ENCODE measurements around the gene AARSD1. TPM values are rescaled to one million over a fixed set of nuclear protein-coding genes. Genes with fewer than 3 reads are reported as not detected.
"Not testable (repeated sequence)": the region's sequence is repeated elsewhere in the genome, so short reads cannot be mapped to it uniquely, and the experiment has no call there.

The AARSD1 gene, protein sequence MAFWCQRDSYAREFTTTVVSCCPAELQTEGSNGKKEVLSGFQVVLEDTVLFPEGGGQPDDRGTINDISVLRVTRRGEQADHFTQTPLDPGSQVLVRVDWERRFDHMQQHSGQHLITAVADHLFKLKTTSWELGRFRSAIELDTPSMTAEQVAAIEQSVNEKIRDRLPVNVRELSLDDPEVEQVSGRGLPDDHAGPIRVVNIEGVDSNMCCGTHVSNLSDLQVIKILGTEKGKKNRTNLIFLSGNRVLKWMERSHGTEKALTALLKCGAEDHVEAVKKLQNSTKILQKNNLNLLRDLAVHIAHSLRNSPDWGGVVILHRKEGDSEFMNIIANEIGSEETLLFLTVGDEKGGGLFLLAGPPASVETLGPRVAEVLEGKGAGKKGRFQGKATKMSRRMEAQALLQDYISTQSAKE
- total RNA-seq: 10 to 100 TPM; 38.7 to 43.1 TPM

DNA sequence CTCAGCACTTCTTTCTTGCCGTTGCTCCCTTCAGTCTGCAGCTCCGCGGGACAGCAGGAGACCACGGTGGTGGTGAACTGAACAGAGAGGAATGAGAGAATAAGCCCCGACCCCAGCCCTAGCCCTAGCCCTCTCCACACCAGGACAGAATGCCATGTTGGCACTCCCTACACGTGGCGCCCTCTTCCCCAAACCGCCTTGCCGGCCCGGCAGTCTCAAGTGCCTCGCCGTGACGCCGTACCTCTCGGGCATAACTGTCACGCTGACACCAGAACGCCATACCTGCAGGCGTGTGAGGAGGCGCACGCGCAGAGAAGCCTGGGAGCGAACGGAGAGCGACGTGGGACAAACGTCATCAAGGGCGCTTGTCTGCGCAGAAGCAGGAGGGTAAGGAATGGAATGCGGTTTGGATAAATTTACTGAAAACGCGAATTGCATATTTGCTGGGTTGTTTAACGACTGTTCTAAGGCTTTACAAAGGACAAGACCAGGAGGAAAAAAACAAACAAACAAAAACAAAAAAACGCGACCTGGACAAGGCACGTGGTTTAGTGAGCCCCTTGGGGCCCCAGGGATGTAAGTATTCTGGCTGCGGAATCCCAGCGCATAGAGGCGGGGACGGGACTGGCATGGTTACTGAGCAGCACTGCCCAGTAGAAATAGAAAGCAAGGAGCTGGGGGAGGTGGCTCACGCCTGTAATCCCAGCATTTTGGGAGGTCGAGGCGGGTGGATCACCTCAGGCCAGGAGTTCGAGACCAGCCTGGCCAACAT, at the start of gene AARSD1:
TSS of gene AARSD1 (minus strand) at position 294 of the 772 bp plus-strand sequence. CDS start at position 280, 14 bp downstream.
- peak within 1 kb of the TSS; percentile 91 for H3K27ac Mint-ChIP-seq
- ChIA-PET CTCF (interaction anchor here (0.6 to 1.2 kb wide), 4 partner anchors 33 to 456 kb away, joined by 3 to 8 read pairs (median 4); partner anchors contain the start of gene RPL27), POLR2A (interaction anchor here (0.6 to 2.1 kb wide), 2 partner anchors 34 to 350 kb away, joined by 4 to 8 read pairs; partner anchors contain the start of gene RPL27)
- intact Hi-C loops (cut with micrococcal nuclease): loop anchor here (1.0 kb wide), 2 partner anchors 16 to 34 kb away; partner anchors contain the start of genes PTGES3L, RPL27 and RUNDC1
- peak within 1 kb of the TSS; percentile 97 for H3K4me3 Mint-ChIP-seq
- DNase-seq: peak; percentile 96
- peaks cover 22% of the 10 kb centered on the region for H3K36me3 Mint-ChIP-seq
- H3K27me3 Mint-ChIP-seq: no peaks in the 10 kb centered on the region
- H3K4me1 Mint-ChIP-seq (ENCODE audit: low read depth): peaks cover 16% of the 10 kb centered on the region
- H3K9me3 Mint-ChIP-seq: no peaks in the 10 kb centered on the region

- Mint-ChIP-seq H3K27ac (no peak overlapping the region), H3K36me3 (peaks cover 14% of the 10 kb centered on the region), H3K9me3 (no peaks in the 10 kb centered on the region), H3K27me3 (no peaks in the 10 kb centered on the region), H3K4me3 (no peak overlapping the region), H3K4me1 (ENCODE audit: low read depth) (peaks cover 8% of the 10 kb centered on the region)
- ChIA-PET CTCF (no interaction called here), POLR2A (interaction anchor here (2.7 kb wide), 1 partner anchor 15 kb away, joined by 14 read pairs; the partner anchor contains the start of gene RPL27)
- DNase-seq: no peak
- intact Hi-C loops (cut with micrococcal nuclease): no loop called here
These were observed 49.0 kb upstream of the AARSD1 start for GRCh38 chr17:43013296-43013695.

- intact Hi-C loops (cut with micrococcal nuclease): no loop called here
These were observed 47.6 kb upstream of the AARSD1 start for GRCh38 chr17:43011728-43012472.

GRCh38 chr17:43010667-43011308, 46.5 kb upstream of the AARSD1 start:
- Mint-ChIP-seq H3K36me3 (peaks cover 20% of the 10 kb centered on the region), H3K4me1 (ENCODE audit: low read depth) (peaks cover 15% of the 10 kb centered on the region), H3K27me3 (no peaks in the 10 kb centered on the region), H3K4me3 (no peak overlapping the region), H3K27ac (no peak overlapping the region), H3K9me3 (no peaks in the 10 kb centered on the region)
- ChIA-PET CTCF (interaction anchor here (0.6 to 1.4 kb wide), 2 partner anchors 13 to 432 kb away, joined by 3 to 6 read pairs; partner anchors contain the start of gene RPL27), POLR2A (interaction anchor here (0.8 to 1.6 kb wide), 2 partner anchors 12 to 305 kb away, joined by 3 to 4 read pairs; partner anchors contain the start of gene RPL27)
- no peak for DNase-seq
- intact Hi-C loops (cut with micrococcal nuclease): no loop called here

More at GRCh38 chr17:43011728-43012472, 47.6 kb upstream of the AARSD1 start:
- Mint-ChIP-seq H3K9me3 (no peaks in the 10 kb centered on the region), H3K4me1 (ENCODE audit: low read depth) (peaks cover 10% of the 10 kb centered on the region), H3K27me3 (no peaks in the 10 kb centered on the region), H3K27ac (no peak overlapping the region), H3K4me3 (no peak overlapping the region), H3K36me3 (peaks cover 15% of the 10 kb centered on the region)
- ChIA-PET CTCF (interaction anchor here (1.0 kb wide), 1 partner anchor 14 kb away, joined by 4 read pairs; the partner anchor contains the start of gene RPL27), POLR2A (interaction anchor here (1.3 to 2.7 kb wide), 4 partner anchors 8 to 304 kb away, joined by 3 to 14 read pairs (median 4); partner anchors contain the start of gene RPL27)
- no peak for DNase-seq

GRCh38 chr17:43006639-43007551, 42.6 kb upstream of the AARSD1 start, which contains the start of gene IFI35:
Gene IFI35, plus strand, starts transcription at chr17:43006784. Its CDS starts 164 bp downstream, at chr17:43006948.
- Mint-ChIP-seq H3K27ac (peak within 1 kb of the TSS; percentile 99), H3K4me1 (ENCODE audit: low read depth) (peaks cover 17% of the 10 kb centered on the region), H3K27me3 (no peaks in the 10 kb centered on the region), H3K36me3 (peaks cover 15% of the 10 kb centered on the region), H3K4me3 (peak within 1 kb of the TSS; percentile 100), H3K9me3 (no peaks in the 10 kb centered on the region)
- DNase-seq: peak; percentile 94
- CTCF ChIA-PET: interaction anchor here (0.6 to 4.1 kb wide), 7 partner anchors 8 to 917 kb away, joined by 3 to 29 read pairs (median 4); partner anchors contain the start of gene RPL27
- POLR2A ChIA-PET: interaction anchor here (0.8 to 2.1 kb wide), 4 partner anchors 9 to 361 kb away, joined by 3 to 18 read pairs (median 6); partner anchors contain the start of gene RPL27
- intact Hi-C loops (cut with micrococcal nuclease): loop anchor here (2.0 kb wide), 1 partner anchor 14 kb away; no protein-coding TSS in a partner anchor

GRCh38 chr17:43003542-43004172, 39.4 kb upstream of the AARSD1 start:
- Mint-ChIP-seq H3K36me3 (peaks cover 40% of the 10 kb centered on the region), H3K4me1 (ENCODE audit: low read depth) (peaks cover 27% of the 10 kb centered on the region), H3K27me3 (no peaks in the 10 kb centered on the region), H3K4me3 (no peak overlapping the region), H3K27ac (peak overlapping the region; percentile 49), H3K9me3 (no peaks in the 10 kb centered on the region)
- intact Hi-C loops (cut with micrococcal nuclease): no loop called here
- ChIA-PET POLR2A (interaction anchor here (0.9 kb wide), 1 partner anchor 9 kb away, joined by 3 read pairs; no protein-coding TSS in a partner anchor), CTCF (no interaction called here)
- no peak for DNase-seq

DNA sequence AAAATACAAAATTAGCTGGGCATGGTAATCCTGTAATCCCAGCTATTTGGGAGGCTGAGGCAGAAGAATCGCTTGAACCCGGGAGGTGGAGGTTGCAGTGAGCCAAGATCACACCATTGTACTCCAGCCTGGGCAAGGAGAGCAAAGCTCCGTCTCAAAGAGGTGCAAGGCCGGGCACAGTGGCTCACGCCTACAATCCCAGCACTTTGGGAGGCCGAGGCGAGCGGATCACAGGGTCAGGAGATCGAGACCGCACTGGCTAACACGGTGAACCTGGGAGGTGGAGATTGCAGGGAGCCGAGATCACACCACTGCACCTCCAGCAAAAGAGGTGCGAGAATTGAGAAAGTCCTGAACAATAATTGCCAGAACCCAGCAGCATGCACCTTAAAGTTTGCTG, 36.6 kb upstream of the AARSD1 start:
- H3K27me3 Mint-ChIP-seq; H3K4me3 Mint-ChIP-seq; H3K9me3 Mint-ChIP-seq; CTCF ChIA-PET; POLR2A ChIA-PET; intact Hi-C loops (cut with micrococcal nuclease); DNase-seq: not testable (repeated sequence)
- Mint-ChIP-seq H3K27ac (peak overlapping the region; percentile 65), H3K4me1 (ENCODE audit: low read depth) (peaks cover 33% of the 10 kb centered on the region), H3K36me3 (peaks cover 39% of the 10 kb centered on the region)

GRCh38 chr17:42999003-42999525, 34.8 kb upstream of the AARSD1 start:
- no peaks in the 10 kb centered on the region for H3K27me3 Mint-ChIP-seq
- ChIA-PET POLR2A (interaction anchor here (0.6 to 2.3 kb wide), 17 partner anchors 8 to 369 kb away, joined by 3 to 18 read pairs (median 8); partner anchors contain the start of genes AARSD1, BECN1, BRCA1 and IFI35), CTCF (interaction anchor here (0.7 to 3.7 kb wide), 10 partner anchors 9 to 500 kb away, joined by 3 to 29 read pairs (median 9); partner anchors contain the start of genes AOC2, IFI35, PTGES3L and RND2)
- H3K9me3 Mint-ChIP-seq: no peaks in the 10 kb centered on the region
- H3K27ac Mint-ChIP-seq: peak overlapping the region; percentile 98
- intact Hi-C loops (cut with micrococcal nuclease): loop anchor here (5.0 kb wide), 1 partner anchor 167 kb away; the partner anchor contains the start of gene PSME3
- H3K36me3 Mint-ChIP-seq: peaks cover 41% of the 10 kb centered on the region
- DNase-seq: no peak
- peaks cover 33% of the 10 kb centered on the region for H3K4me1 Mint-ChIP-seq (ENCODE audit: low read depth)
- peak overlapping the region; percentile 98 for H3K4me3 Mint-ChIP-seq

Measured in activated CD4-positive, alpha-beta memory T cell treated with anti-CD3 and anti-CD28 coated beads for 36 hours (primary cell).